Subcutaneous adipose tissue (tissue), 4 donors: ENCODE results near the gene MLPH. TPM values are rescaled to one million over a fixed set of nuclear protein-coding genes. Genes with fewer than 3 reads are reported as not detected.

Experiments
- small RNA-seq: library from RNA; depleted of rRNA; stranded (forward); fragments of <200 nt; gene quantifications from one replicate; pipeline ENCODE3, GENCODE V24; 2016
- total RNA-seq, 4 donors: library from RNA; depleted of rRNA; stranded (reverse); fragments of >200 nt; gene quantifications; one replicate each; pipeline ENCODE4 v1.1.0, GENCODE V29; 2016
- TF ChIP-seq, protein P1 (sequence below): fragments of 450-650 bp; IDR thresholded peaks from one replicate; pipeline ENCODE4 v1.5.1; 2016; ENCODE audit warnings: low read depth, mild to moderate bottlenecking, control low read depth, antibody characterized with exemption, moderate library complexity

MLPH gene
- total RNA-seq, 4 donors from 2014 or later: 7.1 to 24.7 (median 16.4) TPM

DNA sequence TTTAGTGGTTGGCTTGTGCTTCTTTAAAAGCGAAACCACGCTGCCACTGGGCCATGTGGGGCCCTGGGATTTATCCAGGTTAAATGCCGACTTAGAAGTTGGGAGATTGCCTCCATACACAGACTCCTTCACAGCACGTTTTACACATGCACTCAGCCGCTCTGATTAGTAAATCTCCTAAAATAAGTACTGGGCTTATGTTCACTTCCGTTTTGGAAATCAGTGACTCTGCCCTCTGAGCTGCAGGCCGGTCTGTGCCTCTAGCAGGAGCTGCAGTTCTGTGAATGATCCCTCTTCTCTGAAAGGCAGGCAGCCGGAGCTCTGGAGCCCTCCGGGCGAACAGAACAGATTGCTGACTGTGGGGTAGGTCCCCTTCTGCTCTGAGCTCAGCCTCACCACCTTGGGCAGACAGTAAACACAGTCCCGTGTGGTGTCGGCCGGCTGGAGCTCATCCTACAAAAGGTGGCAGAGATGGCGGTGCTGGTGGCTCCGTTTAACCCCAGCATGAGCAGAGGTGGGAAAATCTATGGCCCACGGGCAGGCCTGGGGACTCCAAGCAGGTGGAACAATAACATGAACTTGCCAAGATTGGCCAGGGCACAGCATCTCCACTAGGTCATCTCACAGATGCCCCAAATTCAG lies 113.3 kb downstream of the MLPH start:
- TF ChIP-seq, protein P1, sequence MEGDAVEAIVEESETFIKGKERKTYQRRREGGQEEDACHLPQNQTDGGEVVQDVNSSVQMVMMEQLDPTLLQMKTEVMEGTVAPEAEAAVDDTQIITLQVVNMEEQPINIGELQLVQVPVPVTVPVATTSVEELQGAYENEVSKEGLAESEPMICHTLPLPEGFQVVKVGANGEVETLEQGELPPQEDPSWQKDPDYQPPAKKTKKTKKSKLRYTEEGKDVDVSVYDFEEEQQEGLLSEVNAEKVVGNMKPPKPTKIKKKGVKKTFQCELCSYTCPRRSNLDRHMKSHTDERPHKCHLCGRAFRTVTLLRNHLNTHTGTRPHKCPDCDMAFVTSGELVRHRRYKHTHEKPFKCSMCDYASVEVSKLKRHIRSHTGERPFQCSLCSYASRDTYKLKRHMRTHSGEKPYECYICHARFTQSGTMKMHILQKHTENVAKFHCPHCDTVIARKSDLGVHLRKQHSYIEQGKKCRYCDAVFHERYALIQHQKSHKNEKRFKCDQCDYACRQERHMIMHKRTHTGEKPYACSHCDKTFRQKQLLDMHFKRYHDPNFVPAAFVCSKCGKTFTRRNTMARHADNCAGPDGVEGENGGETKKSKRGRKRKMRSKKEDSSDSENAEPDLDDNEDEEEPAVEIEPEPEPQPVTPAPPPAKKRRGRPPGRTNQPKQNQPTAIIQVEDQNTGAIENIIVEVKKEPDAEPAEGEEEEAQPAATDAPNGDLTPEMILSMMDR: no peak

DNA sequence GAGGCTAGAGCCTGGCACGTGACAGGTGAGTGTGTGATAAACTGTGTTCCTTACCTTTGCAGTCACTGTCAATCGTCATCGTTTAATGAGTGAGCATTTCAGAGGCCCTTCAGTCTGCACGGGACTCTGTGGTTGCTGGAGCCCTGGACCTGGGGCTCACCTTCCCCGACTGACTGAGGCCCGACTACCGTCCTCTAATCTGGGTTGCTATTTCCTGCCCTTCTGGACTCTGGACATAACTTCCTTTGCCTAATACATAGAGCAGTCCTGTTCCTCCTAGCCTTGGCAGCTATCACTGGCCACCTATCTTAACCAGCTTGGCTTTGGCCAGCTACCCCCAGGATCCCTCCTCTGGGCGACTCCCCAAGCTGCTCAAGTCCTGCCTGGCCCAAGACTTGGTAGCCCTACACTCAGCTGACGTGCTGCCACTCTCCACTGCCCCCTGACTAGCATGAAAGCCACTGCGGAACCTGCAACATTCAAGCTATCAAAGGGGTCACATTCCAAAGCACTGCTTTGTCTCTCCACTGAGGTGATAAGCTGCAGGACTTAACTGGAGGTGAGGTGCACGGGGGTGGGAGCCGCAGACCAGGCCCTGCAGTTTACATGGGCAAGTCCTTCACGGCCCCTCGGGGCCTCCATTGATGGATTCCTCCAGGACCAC lies 114.5 kb downstream of the MLPH start:
- TF ChIP-seq, protein P1: no peak

DNA sequence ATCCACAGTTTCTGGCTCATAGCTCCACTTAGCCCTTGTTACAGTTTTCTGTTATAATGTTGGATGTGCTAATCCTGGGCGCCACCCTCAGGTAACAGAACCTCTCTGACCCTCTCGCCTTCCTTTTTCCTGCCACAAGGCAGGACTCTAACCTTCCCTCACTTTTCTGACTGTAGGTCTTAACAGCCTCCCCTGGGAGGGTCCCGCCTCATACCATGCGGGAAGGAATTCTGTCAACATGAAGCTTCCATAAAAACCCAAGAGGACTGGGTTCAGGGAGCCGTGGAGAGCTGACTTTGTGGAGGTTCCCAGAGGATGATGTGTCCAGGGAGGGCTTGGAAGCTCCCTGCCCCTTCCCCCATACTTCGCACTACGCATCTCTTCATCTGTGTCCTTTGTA lies 115.4 kb downstream of the MLPH start:
- TF ChIP-seq, protein P1: no peak

DNA sequence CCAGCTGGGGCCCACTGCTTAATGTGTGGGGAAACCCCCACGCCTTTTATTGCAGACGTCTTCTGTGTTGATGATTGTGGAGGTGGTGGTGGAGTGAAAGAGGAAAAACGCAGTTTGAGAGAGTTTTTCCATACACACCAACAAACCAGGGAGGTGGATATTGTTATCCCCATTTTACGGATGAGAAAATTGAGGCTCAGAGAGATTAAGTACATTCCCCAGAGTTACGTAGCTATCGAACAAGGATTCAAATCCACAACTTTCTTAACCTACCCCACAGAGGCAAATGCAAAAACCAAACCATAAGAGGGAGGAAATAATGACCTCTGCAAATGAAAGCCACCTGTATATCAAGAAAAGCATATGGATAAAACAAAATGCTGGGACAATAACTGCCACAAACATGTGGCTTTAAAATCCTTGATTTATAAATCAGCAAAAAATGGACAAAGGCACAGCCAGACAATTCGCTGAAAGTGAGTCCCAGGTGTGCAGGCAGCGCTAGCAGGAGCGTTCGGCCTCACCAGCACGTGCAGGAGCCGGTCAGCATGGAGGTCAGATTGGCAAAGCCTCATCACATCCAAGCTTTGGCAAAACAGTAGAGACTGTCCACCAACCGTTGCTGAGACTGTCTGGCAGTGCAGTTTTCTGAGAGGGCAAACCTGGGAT lies 116.1 kb downstream of the MLPH start:
- TF ChIP-seq, protein P1: no peak

DNA sequence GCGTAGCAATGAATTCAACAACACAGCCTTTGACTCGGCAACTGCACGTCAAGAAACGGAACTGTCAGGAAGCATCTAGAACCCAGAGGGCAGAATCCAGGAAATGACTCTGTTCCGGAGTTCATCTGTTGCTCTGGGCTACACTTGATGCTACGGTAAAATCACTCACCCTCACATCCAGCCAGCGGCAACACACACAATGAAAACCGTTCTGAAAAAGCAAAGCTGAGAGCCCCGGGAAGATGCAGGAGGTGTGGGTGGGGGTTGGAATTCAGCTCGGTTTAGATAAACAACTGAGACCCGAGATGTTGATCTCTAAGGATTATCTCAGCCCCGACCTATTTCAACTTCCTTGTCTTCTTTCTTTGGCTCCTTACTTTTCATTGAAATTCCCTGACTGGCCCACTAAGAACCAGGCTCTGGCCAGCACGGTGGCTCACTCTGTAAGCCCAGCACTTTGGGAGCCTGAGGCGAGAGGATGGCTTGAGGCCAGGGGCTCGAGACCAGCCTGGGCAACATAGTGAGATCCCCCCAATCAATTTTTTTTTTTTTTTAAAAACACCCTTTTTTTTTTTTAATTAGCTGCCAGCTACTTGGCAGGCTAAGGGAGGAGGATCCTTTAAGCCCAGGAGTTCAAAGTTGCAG lies 116.8 kb downstream of the MLPH start:
- TF ChIP-seq, protein P1: no peak

DNA sequence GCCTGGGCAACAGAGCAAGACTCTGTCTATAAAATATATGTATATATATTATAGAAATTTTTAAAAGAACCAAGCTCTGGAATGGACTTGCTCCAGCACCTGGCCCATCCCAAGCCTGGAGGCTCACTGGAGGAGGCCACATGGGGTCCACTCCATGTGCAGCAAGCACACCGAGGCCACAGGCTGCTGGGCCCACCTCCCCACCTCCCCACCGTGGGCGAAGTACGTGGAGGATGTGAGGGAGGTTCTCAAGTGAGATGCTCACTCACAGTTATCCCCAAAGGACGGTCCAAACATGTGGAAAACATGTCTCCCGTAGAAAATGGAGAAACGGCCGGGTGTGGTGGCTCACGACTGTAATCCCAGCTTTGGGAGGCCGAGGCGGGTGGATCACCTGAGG lies 117.3 kb downstream of the MLPH start:
- TF ChIP-seq, protein P1: no peak

Small RNA genes lying within 50 kb of the gene (small RNA-seq; reads per million reads assigned to genes)
- gene MIR6811 (not detected), gene RNU6-1140P (not detected)

Other genes with a start within 250 kb of the MLPH start
- 100 to 1,000 TPM; 432 to 983 (median 750) TPM for gene COL6A3, start 73.1 kb upstream of the MLPH start, total RNA-seq
- not detected for gene PRLH, start 79.3 kb downstream of the MLPH start, total RNA-seq
- gene RAB17, start 103.5 kb downstream of the MLPH start, total RNA-seq: 1 to 10 TPM in 1 of 4 donors, under 1 TPM in 1, not detected in 2; 0.65 to 1.2 TPM
- gene LRRFIP1, start 140.3 kb downstream of the MLPH start, total RNA-seq: 100 to 1,000 TPM in 2 of 4 donors, 10 to 100 TPM in 2; 85.4 to 130 (median 99.6) TPM